Ramos (cell line): Measurements from ENCODE around the gene PRTFDC1.

ENCODE experiments used
- in situ Hi-C: fragments of 300-500 bp; cut with MboI; formaldehyde crosslinking; loops from one replicate; pipeline ENCODE4 v1.14.3; 2022; ENCODE audit warnings: low sequenced_read_pairs; ENCODE audit not compliant: unreplicated experiment

The PRTFDC1 gene

GRCh38 chr10:24813856-24814255 lies 138.6 kb downstream of the PRTFDC1 start:
- in situ Hi-C loops: no loop called here

- in situ Hi-C loops: no loop called here
Observed at GRCh38 chr10:24806262-24806661, 146.1 kb downstream of the PRTFDC1 start.

- in situ Hi-C loops: no loop called here
Observed at GRCh38 chr10:24804956-24805355, 147.4 kb downstream of the PRTFDC1 start.

GRCh38 chr10:24804392-24804791 lies 148.0 kb downstream of the PRTFDC1 start:
- in situ Hi-C loops: no loop called here

GRCh38 chr10:24802378-24802777 lies 150.0 kb downstream of the PRTFDC1 start:
- in situ Hi-C loops: no loop called here

- in situ Hi-C loops: no loop called here
Observed at GRCh38 chr10:24800861-24801260, 151.5 kb downstream of the PRTFDC1 start.
